ENCODE results near the gene CDYL.

DNA sequence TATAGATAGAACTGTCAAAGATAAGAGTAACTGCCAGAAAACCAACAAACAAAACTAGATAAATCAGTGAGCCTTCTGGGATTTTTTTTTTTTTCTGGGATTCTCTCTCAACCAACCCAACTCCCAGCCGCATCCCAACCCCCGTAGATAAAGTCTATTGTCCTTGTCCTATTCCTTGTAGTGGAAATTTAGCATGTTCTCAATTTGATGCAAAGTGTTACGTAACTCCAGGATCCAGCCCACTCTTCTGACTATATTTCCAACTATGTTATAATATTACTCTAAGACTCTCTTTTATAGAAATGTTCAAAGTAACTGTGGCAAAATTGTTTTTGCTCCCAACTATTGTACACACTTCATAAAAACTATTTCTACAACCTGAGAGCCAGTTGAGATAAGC is 15.4 kb upstream of the CDYL start:
- TF ChIP-seq, protein P1, sequence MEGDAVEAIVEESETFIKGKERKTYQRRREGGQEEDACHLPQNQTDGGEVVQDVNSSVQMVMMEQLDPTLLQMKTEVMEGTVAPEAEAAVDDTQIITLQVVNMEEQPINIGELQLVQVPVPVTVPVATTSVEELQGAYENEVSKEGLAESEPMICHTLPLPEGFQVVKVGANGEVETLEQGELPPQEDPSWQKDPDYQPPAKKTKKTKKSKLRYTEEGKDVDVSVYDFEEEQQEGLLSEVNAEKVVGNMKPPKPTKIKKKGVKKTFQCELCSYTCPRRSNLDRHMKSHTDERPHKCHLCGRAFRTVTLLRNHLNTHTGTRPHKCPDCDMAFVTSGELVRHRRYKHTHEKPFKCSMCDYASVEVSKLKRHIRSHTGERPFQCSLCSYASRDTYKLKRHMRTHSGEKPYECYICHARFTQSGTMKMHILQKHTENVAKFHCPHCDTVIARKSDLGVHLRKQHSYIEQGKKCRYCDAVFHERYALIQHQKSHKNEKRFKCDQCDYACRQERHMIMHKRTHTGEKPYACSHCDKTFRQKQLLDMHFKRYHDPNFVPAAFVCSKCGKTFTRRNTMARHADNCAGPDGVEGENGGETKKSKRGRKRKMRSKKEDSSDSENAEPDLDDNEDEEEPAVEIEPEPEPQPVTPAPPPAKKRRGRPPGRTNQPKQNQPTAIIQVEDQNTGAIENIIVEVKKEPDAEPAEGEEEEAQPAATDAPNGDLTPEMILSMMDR (IDR thresholded peaks at IDR 0.05) = no peak
- no peak for TF ChIP-seq POLR2A (IDR thresholded peaks at IDR 0.05; ENCODE audit: low read depth)
- TF ChIP-seq POLR2AphosphoS5 (IDR thresholded peaks at IDR 0.05) = no peak
